GM23338 (cell line): ENCODE measurements around the gene SELENOO. TPM values are rescaled to one million over a fixed set of nuclear protein-coding genes. Genes with fewer than 3 reads are reported as not detected.

ENCODE experiments used
- ATAC-seq: fragments of 200-7000 bp; cut with Tn5 transposase; 3 replicates; pipeline ENCODE4 v1.9.1; 2020
- DNase-seq: peaks from one replicate; pipeline ENCODE4 v3.0.0-alpha.2; 2015; ENCODE audit warnings: low spot score
- H2AFZ ChIP-seq: fragments of 200-600 bp; sonication (generic); 2 replicates; pipeline ENCODE4 v1.8.0; 2016; ENCODE audit warnings: antibody characterized with exemption, mild to moderate bottlenecking, moderate library complexity
- H3F3A ChIP-seq: fragments of 200-600 bp; sonication (generic); replicated peaks from 2 replicates; pipeline ENCODE4 v1.8.0; 2017; ENCODE audit warnings: antibody characterized with exemption, mixed run types, low read depth
- H3K27ac ChIP-seq: fragments of 200-600 bp; sonication (generic); 2 replicates; pipeline ENCODE4 v1.6.1; 2016; ENCODE audit warnings: low read depth
- H3K27me3 ChIP-seq: fragments of 200-600 bp; sonication (generic); 2 replicates; pipeline ENCODE4 v1.8.0; 2016; ENCODE audit warnings: mild to moderate bottlenecking, mixed run types, moderate library complexity; ENCODE audit not compliant: insufficient read depth
- H3K36me3 ChIP-seq: fragments of 200-600 bp; sonication (generic); 2 replicates; pipeline ENCODE4 v1.8.0; 2016; ENCODE audit warnings: mild to moderate bottlenecking; ENCODE audit not compliant: insufficient read depth
- H3K4me1 ChIP-seq: fragments of 200-600 bp; sonication (generic); 2 replicates; pipeline ENCODE4 v1.8.0; 2016; ENCODE audit warnings: mild to moderate bottlenecking, moderate library complexity; ENCODE audit not compliant: insufficient read depth
- H3K4me2 ChIP-seq: fragments of 200-600 bp; sonication (generic); 2 replicates; pipeline ENCODE4 v1.7.1; 2017; ENCODE audit warnings: mixed run types
- H3K4me3 ChIP-seq: fragments of 200-600 bp; sonication (generic); 2 replicates; pipeline ENCODE4 v1.6.1; 2016; ENCODE audit warnings: mixed run types
- H3K79me2 ChIP-seq: fragments of 200-600 bp; sonication (generic); replicated peaks from 2 replicates; pipeline ENCODE4 v1.8.0; 2017; ENCODE audit warnings: mild to moderate bottlenecking; ENCODE audit not compliant: insufficient read depth
- H3K9me2 ChIP-seq: fragments of 200-600 bp; sonication (generic); 2 replicates; pipeline ENCODE4 v1.8.0; 2017; ENCODE audit not compliant: insufficient read depth
- H4K20me1 ChIP-seq: fragments of 200-600 bp; sonication (generic); replicated peaks from 2 replicates; pipeline ENCODE4 v1.8.0; 2017; ENCODE audit warnings: mild to moderate bottlenecking; ENCODE audit not compliant: insufficient read depth
- H3K27ac Mint-ChIP-seq: 2 replicates; pipeline ENCODE4 v1.8.0; 2020; ENCODE audit warnings: inconsistent platforms, mild to moderate bottlenecking, moderate library complexity, mixed read lengths
- H3K27me3 Mint-ChIP-seq: 3 replicates; pipeline ENCODE4 v1.8.0; 2022; ENCODE audit warnings: low read depth, mild to moderate bottlenecking, moderate library complexity, mixed read lengths, inconsistent platforms; ENCODE audit not compliant: insufficient read depth, poor library complexity
- H3K36me3 Mint-ChIP-seq: 3 replicates; pipeline ENCODE4 v1.8.0; 2021; ENCODE audit warnings: low read depth, mild to moderate bottlenecking, inconsistent platforms, moderate library complexity, mixed read lengths
- H3K4me1 Mint-ChIP-seq: 3 replicates; pipeline ENCODE4 v1.8.0; 2020; ENCODE audit warnings: mild to moderate bottlenecking, inconsistent platforms, mixed read lengths
- H3K4me3 Mint-ChIP-seq: 3 replicates; pipeline ENCODE4 v1.8.0; 2021; ENCODE audit warnings: moderate library complexity, mild to moderate bottlenecking, inconsistent platforms, mixed read lengths
- H3K9me3 Mint-ChIP-seq: 3 replicates; pipeline ENCODE4 v1.8.0; 2020; ENCODE audit warnings: moderate library complexity, mild to moderate bottlenecking, inconsistent platforms, mixed read lengths
- CREB1 ChIP-seq: fragments of 250-450 bp; sonication (Bioruptor Pico); IDR thresholded peaks from 2 replicates; pipeline ENCODE4 v1.5.0; 2020; ENCODE audit warnings: low read depth, mild to moderate bottlenecking, moderate library complexity
- CTCF ChIP-seq, 2 experiments: fragments of 200-600 bp in 1 of 2; sonication (generic) in 1 of 2; conservative IDR thresholded peaks; 2 replicates each; pipeline versions ENCODE4 v1.5.1 to v1.6.1; 2016 to 2017; ENCODE audit warnings: antibody characterized with exemption in 2 of 2, low read depth in 2 of 2, mild to moderate bottlenecking in 2 of 2, moderate library complexity in 1 of 2
- ETS1 ChIP-seq: IDR thresholded peaks from 2 replicates; pipeline ENCODE4 v1.6.1; 2016; ENCODE audit warnings: antibody characterized with exemption
- EZH2phosphoT487 ChIP-seq: fragments of 200-600 bp; sonication (generic); IDR thresholded peaks from one replicate; pipeline ENCODE4 v1.8.1; 2018; ENCODE audit warnings: antibody characterized with exemption; ENCODE audit not compliant: unreplicated experiment
- NANOG ChIP-seq: IDR thresholded peaks from 2 replicates; pipeline ENCODE4 v1.6.1; 2016; ENCODE audit warnings: antibody characterized with exemption, borderline replicate concordance
- POLR2AphosphoS5 ChIP-seq: IDR thresholded peaks from 2 replicates; pipeline ENCODE4 v1.6.1; 2016; ENCODE audit warnings: antibody characterized with exemption, low read depth
- STAT1 ChIP-seq: IDR thresholded peaks from one replicate; pipeline ENCODE4 v1.6.1; 2016; ENCODE audit warnings: antibody characterized with exemption; ENCODE audit not compliant: unreplicated experiment
- ZNF114 ChIP-seq: fragments of 250-450 bp; sonication (Bioruptor Pico); IDR thresholded peaks from 2 replicates; pipeline ENCODE4 v1.5.0; 2020; ENCODE audit warnings: mild to moderate bottlenecking, moderate library complexity
- ZNF462 ChIP-seq: fragments of 250-450 bp; sonication (Bioruptor Pico); IDR thresholded peaks from 2 replicates; pipeline ENCODE4 v1.5.0; 2020; ENCODE audit warnings: mild to moderate bottlenecking, moderate library complexity
- polyA plus RNA-seq: library from polyadenylated mRNA; unstranded; fragments of >200 nt; fragmentation: Nextera tagmentation; extraction: Ambion mirVana; gene quantifications from 2 replicates; pipeline ENCODE4 v1.2.1, GENCODE V29; 2016
- total RNA-seq: library from RNA; depleted of rRNA; stranded (reverse); fragments of >200 nt; shearing (Covaris generic); gene quantifications from 2 replicates; pipeline ENCODE4 v1.2.3, GENCODE V29; 2014

SELENOO gene
- total and polyA plus RNA-seq, 2 experiments from 2014 or later, result 6.8 to 21.3 TPM

- no peak for TF ChIP-seq ZNF462
- no peak for TF ChIP-seq CREB1 (CRISPR knock-in tag)
- no peak for TF ChIP-seq ETS1
- no peak for TF ChIP-seq ZNF114 (CRISPR knock-in tag)
- no peak for TF ChIP-seq NANOG
- no peak for TF ChIP-seq STAT1
- no peak for TF ChIP-seq POLR2AphosphoS5
- no peak for TF ChIP-seq EZH2phosphoT487
Observed at GRCh38 chr22:50211147-50211546, 10.3 kb downstream of the SELENOO start (continued).

- Histone ChIP-seq H3K79me2 (peaks cover 19% of the 10 kb centered on the region; the same call in 1 of the 2 replicates), H3K27ac (no peak overlapping the region), H3K4me2 (no peak overlapping the region), H4K20me1 (peaks cover 18% of the 10 kb centered on the region), H3K9me2 (no peaks in the 10 kb centered on the region), H3K4me1 (no peaks in the 10 kb centered on the region), H3F3A (no peaks in the 10 kb centered on the region), H3K4me3 (no peak overlapping the region), H2AFZ (no peak overlapping the region), H3K27me3 (no peaks in the 10 kb centered on the region), H3K36me3 (0 out of 2 replicates have a peak, but pooled peaks cover 7% of the 10 kb centered on the region)
- Mint-ChIP-seq H3K27me3 (peaks cover 7% of the 10 kb centered on the region), H3K36me3 (peaks cover 62% of the 10 kb centered on the region), H3K9me3 (no peaks in the 10 kb centered on the region; the same call in 2 of the 3 replicates), H3K27ac (no peak overlapping the region), H3K4me1 (no peaks in the 10 kb centered on the region; the same call in 2 of the 3 replicates), H3K4me3 (no peak overlapping the region)
- DNase-seq, result no peak
- no peak for ATAC-seq
- TF ChIP-seq NANOG, result no peak
- no peak for TF ChIP-seq ZNF114 (CRISPR knock-in tag)
- TF ChIP-seq ETS1, result no peak
- TF ChIP-seq EZH2phosphoT487, result no peak
- no peak for TF ChIP-seq CTCF (conservative IDR thresholded peaks at IDR 0.05; ENCODE audit: low read depth in 2 of 2)
- no peak for TF ChIP-seq STAT1
Observed at GRCh38 chr22:50213263-50213662, 12.5 kb downstream of the SELENOO start.
